Activated CD4-positive, alpha-beta T cell treated with anti-CD3 and anti-CD28 coated beads, Interleukin-2, amount 10 ng/mL, durations not matched to agents 7 days and 5 days (primary cell): Measurements from ENCODE around the gene MKNK2. TPM values are rescaled to one million over a fixed set of nuclear protein-coding genes. Genes with fewer than 3 reads are reported as not detected.
A peak's percentile ranks its signal among the peaks of the same experiment; 100 is the strongest.
"Not testable (repeated sequence)": the region's sequence is repeated elsewhere in the genome, so short reads cannot be mapped to it uniquely, and the experiment has no call there.

Experiments
- CTCF ChIA-PET: fragments of 350-600 bp; sonication (Branson Sonifier 250); formaldehyde crosslinking; loops from one replicate; lab custom pipeline; 2021; ENCODE audit warnings: antibody characterized with exemption; lab: Charles Lee
- POLR2A ChIA-PET: fragments of 350-600 bp; sonication (Branson Sonifier 250); formaldehyde crosslinking; loops from one replicate; lab custom pipeline; 2021; ENCODE audit warnings: antibody characterized with exemption; lab: Charles Lee
- DNase-seq: peaks from one replicate; pipeline ENCODE4 v3.0.0-alpha.2; 2020
- H3K27ac Mint-ChIP-seq: one replicate; pipeline ENCODE4 v1.8.0; 2021; ENCODE audit warnings: mild to moderate bottlenecking, moderate library complexity, mixed read lengths
- H3K27me3 Mint-ChIP-seq: one replicate; pipeline ENCODE4 v1.8.0; 2021; ENCODE audit warnings: mixed read lengths
- H3K36me3 Mint-ChIP-seq: one replicate; pipeline ENCODE4 v1.8.0; 2021; ENCODE audit warnings: low read depth, mixed read lengths
- H3K4me1 Mint-ChIP-seq: one replicate; pipeline ENCODE4 v1.8.0; 2021; ENCODE audit warnings: mixed read lengths
- H3K4me3 Mint-ChIP-seq: one replicate; pipeline ENCODE4 v1.8.0; 2021; ENCODE audit warnings: mild to moderate bottlenecking, moderate library complexity, mixed read lengths
- H3K9me3 Mint-ChIP-seq: one replicate; pipeline ENCODE4 v1.8.0; 2021; ENCODE audit warnings: mixed read lengths
- total RNA-seq, 2 experiments: library from RNA; stranded (reverse); gene quantifications; one replicate each; pipeline ENCODE4 v1.2.3, GENCODE V29; 2021

The MKNK2 gene
- total RNA-seq, 2 experiments from 2014 or later = 198 to 228 TPM

DNA sequence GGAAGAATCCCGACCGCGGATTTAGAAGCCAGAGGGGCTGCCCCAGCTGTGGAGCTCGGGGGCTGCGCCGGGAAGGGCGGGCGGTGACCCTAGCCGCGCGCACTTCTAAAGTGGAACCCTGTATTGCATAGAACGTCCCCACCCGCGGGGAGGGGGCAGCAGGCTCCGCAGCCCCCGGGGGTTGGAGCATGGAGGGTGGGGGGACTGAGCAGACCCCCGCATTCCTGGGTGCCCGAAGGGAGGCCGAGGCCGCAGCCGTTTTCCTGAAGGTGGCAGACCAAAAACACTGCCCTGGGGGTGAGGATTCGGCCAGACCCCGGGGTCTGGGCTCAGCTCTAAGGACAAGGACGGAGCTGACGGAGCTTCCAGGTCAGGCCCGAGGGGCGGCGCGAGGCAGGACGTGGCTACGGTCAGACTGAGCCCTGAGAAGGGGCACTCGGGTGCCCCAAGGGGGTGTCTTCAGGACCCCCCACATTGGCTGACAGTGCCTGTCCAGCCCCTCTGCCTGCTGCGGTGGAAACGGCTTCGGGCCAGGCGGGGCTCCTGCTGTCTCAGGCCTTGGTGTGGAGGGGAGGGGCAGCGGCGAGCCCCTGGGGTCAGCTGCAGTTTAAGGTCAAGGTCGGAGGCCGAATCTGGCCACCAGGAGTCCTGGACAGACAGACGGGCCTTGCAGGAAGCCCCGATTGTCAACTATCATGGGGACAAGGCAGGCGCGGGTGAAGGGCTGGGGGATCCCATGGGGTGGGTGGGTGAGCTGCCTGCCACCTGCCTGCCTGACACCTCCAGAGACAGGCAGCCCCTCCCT lies 12.6 kb downstream of the MKNK2 start:
- Mint-ChIP-seq H3K4me1 (peaks cover 35% of the 10 kb centered on the region), H3K9me3 (peaks cover 6% of the 10 kb centered on the region), H3K4me3 (no peak overlapping the region), H3K27me3 (no peaks in the 10 kb centered on the region), H3K36me3 (peaks cover 18% of the 10 kb centered on the region), H3K27ac (no peak overlapping the region)
- POLR2A ChIA-PET = no interaction called here
- CTCF ChIA-PET = interaction anchor here (1.4 to 2.0 kb wide), 2 partner anchors 14 to 200 kb away, joined by 5 read pairs; no protein-coding TSS in a partner anchor
- DNase-seq = no peak

DNA sequence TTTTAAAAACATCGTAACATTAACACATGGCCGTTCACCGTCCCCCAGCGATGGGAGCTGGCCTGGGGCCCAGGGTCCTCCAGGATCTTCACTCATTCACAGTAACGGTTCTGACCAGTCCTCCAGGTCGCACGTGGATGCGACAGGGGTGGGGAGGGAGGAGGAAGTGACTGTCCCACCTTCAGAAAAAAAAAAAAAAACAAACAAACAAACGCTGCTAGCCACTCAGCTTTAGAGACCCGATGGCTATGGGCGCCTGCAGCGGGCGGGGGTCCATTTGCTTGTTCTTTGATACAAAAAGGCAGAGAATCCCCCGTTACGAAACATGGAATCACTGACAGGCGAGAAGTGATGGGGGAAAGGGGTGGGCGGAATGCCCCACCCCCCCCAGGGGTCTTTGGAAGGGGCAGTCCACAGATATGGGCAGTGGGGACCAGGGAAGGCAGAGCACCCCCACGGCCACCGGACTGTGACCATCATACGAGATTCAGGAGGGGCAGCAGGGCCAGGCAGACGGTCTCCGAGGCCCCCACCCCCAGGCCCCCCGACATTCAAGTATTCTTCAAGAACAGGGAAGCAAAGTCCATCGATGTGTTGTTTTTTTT lies 13.3 kb downstream of the MKNK2 start:
- H3K4me3 Mint-ChIP-seq = no peak overlapping the region
- DNase-seq = no peak
- no peaks in the 10 kb centered on the region for H3K27me3 Mint-ChIP-seq
- CTCF ChIA-PET = interaction anchor here (0.6 kb wide), 1 partner anchor 68 kb away, joined by 3 read pairs; no protein-coding TSS in a partner anchor
- peaks cover 34% of the 10 kb centered on the region for H3K4me1 Mint-ChIP-seq
- POLR2A ChIA-PET = no interaction called here
- H3K9me3 Mint-ChIP-seq = peaks cover 6% of the 10 kb centered on the region
- no peak overlapping the region for H3K27ac Mint-ChIP-seq
- peaks cover 16% of the 10 kb centered on the region for H3K36me3 Mint-ChIP-seq

DNA sequence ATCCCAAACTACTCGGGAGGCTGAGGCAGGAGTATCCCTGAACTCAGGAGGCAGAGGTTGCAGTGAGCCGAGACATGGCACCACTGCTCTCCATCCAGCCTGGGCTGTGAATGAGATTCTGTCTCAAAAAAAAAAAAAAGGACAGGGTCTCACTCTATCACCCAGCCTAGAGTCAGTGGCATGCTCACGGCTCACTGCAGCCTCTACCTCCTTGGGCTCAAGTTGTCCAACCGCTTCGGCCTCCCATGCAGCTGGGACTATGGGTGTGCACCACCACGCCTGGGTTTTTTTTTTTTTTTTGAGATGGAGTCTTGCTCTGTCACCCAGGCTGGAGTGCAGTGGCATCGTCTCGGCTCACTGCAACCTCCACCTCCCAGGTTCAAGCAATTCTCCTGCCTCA lies 14.6 kb downstream of the MKNK2 start:
- Mint-ChIP-seq H3K4me1 (peaks cover 39% of the 10 kb centered on the region), H3K27me3 (no peaks in the 10 kb centered on the region), H3K27ac (no peak overlapping the region), H3K36me3 (peaks cover 15% of the 10 kb centered on the region), H3K9me3 (peaks cover 6% of the 10 kb centered on the region), H3K4me3 (no peak overlapping the region)
- CTCF ChIA-PET = no interaction called here
- POLR2A ChIA-PET = no interaction called here
- DNase-seq = no peak

DNA sequence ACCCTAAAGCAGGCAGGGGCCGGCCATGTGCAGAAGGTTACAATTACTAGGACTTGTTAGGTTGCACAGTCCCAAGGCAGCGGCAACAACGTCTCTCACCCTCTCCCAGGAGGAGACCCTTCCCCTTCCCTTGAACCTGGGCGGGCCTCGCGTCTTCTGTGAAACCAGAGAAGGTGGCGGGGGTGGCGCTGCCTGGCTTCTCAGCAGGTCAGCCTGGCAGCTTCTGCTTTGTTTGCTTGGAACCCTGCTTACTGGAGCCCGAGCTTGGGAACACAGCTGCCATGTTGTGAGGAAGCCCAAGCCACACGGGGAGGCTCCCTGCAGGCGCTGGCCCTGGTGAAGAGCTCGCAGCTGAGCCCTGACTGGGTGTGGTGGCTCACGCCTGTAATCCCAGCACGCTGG lies 15.5 kb downstream of the MKNK2 start:
- peaks cover 9% of the 10 kb centered on the region for H3K36me3 Mint-ChIP-seq
- H3K27me3 Mint-ChIP-seq = no peaks in the 10 kb centered on the region
- H3K27ac Mint-ChIP-seq = no peak overlapping the region
- H3K9me3 Mint-ChIP-seq = peaks cover 6% of the 10 kb centered on the region
- H3K4me1 Mint-ChIP-seq = peaks cover 37% of the 10 kb centered on the region
- ChIA-PET CTCF (interaction anchor here (1.5 kb wide), 2 partner anchors 13 to 14 kb away, joined by 3 to 4 read pairs; no protein-coding TSS in a partner anchor), POLR2A (no interaction called here)
- H3K4me3 Mint-ChIP-seq = no peak overlapping the region
- DNase-seq = no peak

DNA sequence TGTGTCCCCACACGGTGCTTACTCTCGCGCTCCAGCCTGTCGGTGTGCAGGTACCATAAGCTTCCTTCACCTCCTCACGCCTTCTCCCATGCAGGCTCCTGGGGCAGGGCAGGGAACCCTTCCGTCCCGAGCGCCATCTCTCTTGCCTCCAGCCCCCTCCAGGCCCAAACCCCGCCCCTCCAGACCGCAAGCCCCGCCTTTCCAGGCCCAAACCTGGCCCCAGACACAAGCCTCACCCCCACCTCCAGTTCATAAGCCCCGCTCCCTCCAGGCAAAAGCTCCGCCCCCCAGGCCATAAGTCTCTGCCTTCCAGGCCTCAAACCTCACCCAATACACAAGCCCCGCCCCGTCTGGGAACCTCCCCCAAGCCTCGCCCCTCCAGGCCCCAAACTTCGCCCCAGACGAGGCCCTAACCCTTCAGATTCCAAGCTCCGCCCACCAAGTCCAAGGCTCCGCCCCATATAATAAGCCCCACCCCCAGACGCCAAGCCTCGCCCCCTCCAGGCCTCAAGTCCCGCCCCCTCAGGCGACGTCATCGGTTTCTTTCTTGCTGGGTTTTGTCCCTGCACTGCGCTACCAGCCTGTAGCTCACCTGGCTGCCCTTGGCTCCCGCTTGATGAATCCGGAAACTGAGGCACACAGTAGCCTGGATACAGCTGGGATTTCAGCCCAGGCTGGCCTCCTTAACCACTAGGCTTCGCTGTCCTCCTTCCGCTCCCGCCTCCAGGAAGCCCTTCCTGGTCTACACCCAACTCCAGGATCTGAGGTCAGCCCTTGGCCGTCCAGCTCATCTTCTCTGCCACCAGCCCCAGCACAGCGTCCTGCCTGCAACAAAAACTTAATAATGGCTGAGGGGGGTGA lies 16.1 kb downstream of the MKNK2 start:
- peaks cover 6% of the 10 kb centered on the region for H3K9me3 Mint-ChIP-seq
- POLR2A ChIA-PET = interaction anchor here (0.6 kb wide), 1 partner anchor 40 kb away, joined by 8 read pairs; no protein-coding TSS in a partner anchor
- peaks cover 9% of the 10 kb centered on the region for H3K36me3 Mint-ChIP-seq
- H3K4me1 Mint-ChIP-seq = peaks cover 37% of the 10 kb centered on the region
- H3K27me3 Mint-ChIP-seq = no peaks in the 10 kb centered on the region
- peak overlapping the region; percentile 32 for H3K4me3 Mint-ChIP-seq
- peak; percentile 71 for DNase-seq
- CTCF ChIA-PET = interaction anchor here (0.6 to 1.5 kb wide), 5 partner anchors 11 to 31 kb away, joined by 3 to 4 read pairs (median 4); no protein-coding TSS in a partner anchor
- H3K27ac Mint-ChIP-seq = peak overlapping the region; percentile 69

DNA sequence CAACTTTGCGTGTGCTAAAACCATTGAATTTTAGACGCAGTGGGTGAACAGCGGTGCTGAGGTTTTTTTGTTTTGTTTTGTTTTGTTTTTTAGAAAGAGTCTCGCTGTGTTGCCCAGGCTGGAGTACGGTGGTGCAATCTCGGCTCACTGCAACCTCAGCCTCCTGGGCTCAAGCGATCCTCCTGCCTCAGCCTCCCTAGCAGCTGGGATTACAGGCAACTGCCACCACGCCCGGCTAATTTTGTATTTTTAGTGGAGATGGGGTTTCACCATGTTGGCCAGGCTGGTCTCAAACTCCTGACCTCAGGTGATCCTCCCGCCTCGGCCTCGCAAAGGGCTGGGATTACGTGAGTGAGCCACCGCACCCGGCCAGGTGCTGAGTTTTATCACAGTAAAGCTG lies 16.8 kb downstream of the MKNK2 start:
- H3K27ac Mint-ChIP-seq, DNase-seq, H3K36me3 Mint-ChIP-seq, POLR2A ChIA-PET, H3K27me3 Mint-ChIP-seq, H3K9me3 Mint-ChIP-seq, H3K4me3 Mint-ChIP-seq: not testable (repeated sequence)
- CTCF ChIA-PET = interaction anchor here (0.6 to 1.5 kb wide), 4 partner anchors 9 to 30 kb away, joined by 3 to 4 read pairs (median 4); no protein-coding TSS in a partner anchor
- peaks cover 35% of the 10 kb centered on the region for H3K4me1 Mint-ChIP-seq

DNA sequence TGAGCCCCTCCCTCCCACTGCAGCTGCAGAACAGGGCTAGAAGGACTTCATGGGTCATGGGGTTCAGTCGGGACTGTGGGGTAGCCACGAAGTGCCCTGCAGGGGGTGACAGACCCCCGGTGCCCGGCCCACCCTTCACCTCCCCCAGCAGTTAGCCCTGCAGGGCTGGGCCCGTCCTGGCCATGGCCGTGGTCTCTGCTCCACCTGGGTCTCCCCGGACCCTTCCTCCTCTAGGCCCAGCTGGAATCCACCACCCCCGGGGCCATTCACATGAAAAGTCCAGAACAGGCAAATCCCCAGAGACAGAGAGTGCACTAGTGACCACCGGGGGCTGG lies 17.3 kb downstream of the MKNK2 start:
- Mint-ChIP-seq H3K36me3 (peaks cover 6% of the 10 kb centered on the region), H3K27ac (no peak overlapping the region), H3K27me3 (no peaks in the 10 kb centered on the region), H3K4me1 (peaks cover 33% of the 10 kb centered on the region), H3K4me3 (no peak overlapping the region), H3K9me3 (peaks cover 6% of the 10 kb centered on the region)
- CTCF ChIA-PET = interaction anchor here (0.8 to 1.5 kb wide), 3 partner anchors 10 to 12 kb away, joined by 3 to 4 read pairs (median 4); no protein-coding TSS in a partner anchor
- DNase-seq = no peak
- POLR2A ChIA-PET = no interaction called here

DNA sequence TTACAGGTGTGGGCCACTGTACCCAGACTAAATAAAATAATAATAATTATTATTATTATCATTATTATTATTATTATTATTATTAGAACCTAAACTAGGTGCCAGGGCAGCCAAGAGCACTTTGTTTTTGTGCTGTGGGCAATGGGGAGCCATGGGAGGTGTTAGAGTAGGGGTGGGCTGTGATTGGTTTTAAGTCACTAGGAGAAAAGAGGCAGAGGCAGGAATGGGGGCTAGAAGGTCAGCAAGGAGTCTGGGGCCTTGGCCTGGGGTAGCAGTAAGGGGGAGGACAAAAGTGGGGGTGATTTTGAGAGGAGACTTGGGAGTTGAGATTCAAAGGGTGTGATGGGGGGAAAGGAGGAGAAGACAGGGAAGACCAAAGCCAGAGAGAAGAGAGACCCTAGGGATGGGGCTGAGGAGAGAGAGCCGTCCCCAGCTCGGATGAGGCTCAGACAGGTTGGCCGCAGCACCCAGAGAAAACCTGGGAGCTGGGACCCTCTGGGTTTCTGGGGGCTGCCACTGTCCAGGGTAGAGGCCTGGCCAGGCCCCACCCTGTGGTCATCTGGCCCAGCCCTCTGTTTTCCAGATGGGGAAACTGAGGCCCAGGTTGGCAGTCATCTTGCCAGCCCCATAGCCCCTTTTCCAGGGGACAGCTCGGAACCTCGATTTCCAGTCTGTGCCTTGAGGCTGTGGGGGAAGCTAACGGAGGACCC lies 17.8 kb downstream of the MKNK2 start:
- DNase-seq = no peak
- ChIA-PET POLR2A (no interaction called here), CTCF (interaction anchor here (0.8 to 2.1 kb wide), 4 partner anchors 9 to 27 kb away, joined by 3 to 5 read pairs (median 4); no protein-coding TSS in a partner anchor)
- Mint-ChIP-seq H3K27me3 (no peaks in the 10 kb centered on the region), H3K36me3 (peaks cover 6% of the 10 kb centered on the region), H3K27ac (peak overlapping the region; percentile 54), H3K4me3 (no peak overlapping the region), H3K9me3 (peaks cover 6% of the 10 kb centered on the region), H3K4me1 (peaks cover 36% of the 10 kb centered on the region)

DNA sequence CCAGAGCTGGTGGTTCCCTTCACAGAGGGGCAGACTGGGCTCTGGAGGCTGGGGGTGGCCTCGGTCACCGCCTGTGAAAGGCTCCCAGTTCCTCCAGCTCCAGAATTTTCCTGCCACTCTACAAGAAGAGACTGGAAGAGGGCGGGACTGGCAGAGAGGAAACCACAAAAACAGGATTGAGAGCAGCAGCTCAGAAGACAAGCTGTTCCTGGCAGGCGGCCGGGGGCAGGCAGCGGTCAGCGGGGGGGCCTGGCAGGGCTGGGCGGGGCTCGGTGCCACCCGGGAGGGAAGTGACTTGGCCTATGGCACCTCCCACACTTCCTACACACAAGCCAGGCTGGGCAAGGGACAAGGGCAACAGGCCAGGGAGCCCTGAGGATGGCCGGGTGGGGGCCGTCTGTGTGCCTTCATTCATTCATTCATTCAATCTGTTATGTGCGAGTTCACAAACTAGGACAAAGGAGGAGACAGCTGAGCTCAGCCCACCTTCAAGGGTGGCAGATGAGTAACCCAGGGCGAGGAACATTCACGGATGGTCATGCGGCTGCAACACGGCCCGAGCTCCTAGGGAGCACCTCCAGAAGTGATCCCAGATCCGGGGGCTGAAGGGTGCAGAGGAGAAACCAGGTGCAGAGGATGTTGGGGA lies 18.6 kb downstream of the MKNK2 start:
- peak; percentile 54 for DNase-seq
- Mint-ChIP-seq H3K4me3 (peak overlapping the region; percentile 60), H3K36me3 (peaks cover under 1% of the 10 kb centered on the region), H3K27ac (peak overlapping the region; percentile 92), H3K27me3 (no peaks in the 10 kb centered on the region), H3K9me3 (peaks cover 6% of the 10 kb centered on the region), H3K4me1 (peaks cover 36% of the 10 kb centered on the region)
- POLR2A ChIA-PET = interaction anchor here (0.6 kb wide), 1 partner anchor 37 kb away, joined by 3 read pairs; no protein-coding TSS in a partner anchor
- CTCF ChIA-PET = interaction anchor here (0.5 to 2.2 kb wide), 6 partner anchors 10 to 1435 kb away, joined by 3 to 8 read pairs (median 4); no protein-coding TSS in a partner anchor

DNA sequence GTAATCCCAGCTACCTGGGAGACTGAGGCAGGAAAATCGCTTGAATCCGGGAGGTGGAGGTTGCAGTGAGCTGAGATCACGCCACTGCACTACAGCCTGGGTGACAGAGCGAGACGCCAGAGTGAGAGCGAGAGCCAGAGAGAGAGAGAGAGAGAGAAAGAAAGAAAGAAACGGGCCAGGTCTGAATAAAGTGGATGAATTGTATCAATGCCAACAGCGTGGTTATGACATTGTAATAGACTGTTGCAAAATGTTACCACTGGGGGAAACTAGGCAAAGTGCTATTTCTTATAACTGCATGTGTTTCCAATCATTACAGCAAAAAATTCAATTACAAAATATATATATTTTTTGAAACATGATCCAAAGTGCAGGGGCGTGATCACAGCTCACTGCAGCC lies 23.7 kb downstream of the MKNK2 start:
- Mint-ChIP-seq H3K4me1 (peaks cover 14% of the 10 kb centered on the region), H3K27ac (no peak overlapping the region), H3K36me3 (peaks cover 2% of the 10 kb centered on the region), H3K4me3 (no peak overlapping the region), H3K27me3 (no peaks in the 10 kb centered on the region), H3K9me3 (peaks cover 3% of the 10 kb centered on the region)
- DNase-seq = no peak
- CTCF ChIA-PET = interaction anchor here (0.5 kb wide), 1 partner anchor 356 kb away, joined by 4 read pairs; no protein-coding TSS in a partner anchor
- POLR2A ChIA-PET = no interaction called here

DNA sequence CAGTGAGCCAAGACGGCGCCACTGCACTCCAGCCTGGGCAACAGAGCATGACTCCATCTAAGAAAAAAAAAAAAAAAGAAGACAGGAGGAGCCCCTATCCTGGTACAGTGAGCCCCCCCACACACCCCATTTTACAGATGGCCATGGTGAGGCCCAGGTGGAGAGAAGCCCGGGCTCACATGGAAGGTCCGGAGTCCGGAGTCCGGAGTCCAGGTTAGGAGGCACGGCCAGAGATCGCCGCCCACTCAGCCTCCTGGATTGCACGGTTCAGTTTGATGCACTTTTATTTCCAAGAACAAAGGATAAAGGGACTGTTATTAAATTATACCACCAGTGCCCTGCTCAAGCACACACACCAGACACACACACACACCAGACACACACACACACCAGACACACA lies 24.3 kb downstream of the MKNK2 start:
- Mint-ChIP-seq H3K4me1 (peaks cover 9% of the 10 kb centered on the region), H3K9me3 (peaks cover 3% of the 10 kb centered on the region), H3K27ac (no peak overlapping the region), H3K36me3 (peaks cover 2% of the 10 kb centered on the region), H3K4me3 (no peak overlapping the region), H3K27me3 (no peaks in the 10 kb centered on the region)
- DNase-seq = no peak
- CTCF ChIA-PET = no interaction called here
- POLR2A ChIA-PET = no interaction called here
